ENCODE measurements around the gene CAMK1D.
"Not testable (repeated sequence)": the region's sequence is repeated elsewhere in the genome, so short reads cannot be mapped to it uniquely, and the experiment has no call there.

CAMK1D gene

GRCh38 chr10:12518024-12518423 lies 168.7 kb downstream of the CAMK1D start:
- DNase-seq (ENCODE audit: low read depth in 2 of 2), result no peak

- DNase-seq (ENCODE audit: low read depth in 2 of 2), result no peak
These were observed 172.1 kb downstream of the CAMK1D start for GRCh38 chr10:12521423-12521822.

GRCh38 chr10:12526311-12526710 lies 177.0 kb downstream of the CAMK1D start:
- no peak for DNase-seq (ENCODE audit: low read depth in 2 of 2)

GRCh38 chr10:12529976-12530375 lies 180.6 kb downstream of the CAMK1D start:
- DNase-seq (ENCODE audit: low read depth in 2 of 2), result no peak

- DNase-seq (ENCODE audit: low read depth in 2 of 2), result no peak
These were observed 182.2 kb downstream of the CAMK1D start for GRCh38 chr10:12531305-12532220.

GRCh38 chr10:12533151-12533550 lies 183.8 kb downstream of the CAMK1D start:
- no peak for DNase-seq (ENCODE audit: low read depth in 2 of 2)

GRCh38 chr10:12533723-12534122 lies 184.4 kb downstream of the CAMK1D start:
- DNase-seq (ENCODE audit: low read depth in 2 of 2), result no peak

GRCh38 chr10:12534824-12535223 lies 185.5 kb downstream of the CAMK1D start:
- DNase-seq (ENCODE audit: low read depth in 2 of 2), result no peak

- DNase-seq (ENCODE audit: low read depth in 2 of 2), result no peak
These were observed 186.3 kb downstream of the CAMK1D start for GRCh38 chr10:12535656-12536055.

- DNase-seq (ENCODE audit: low read depth in 2 of 2), result no peak
These were observed 189.2 kb downstream of the CAMK1D start for GRCh38 chr10:12538491-12538995.

GRCh38 chr10:12539350-12540164 lies 190.2 kb downstream of the CAMK1D start:
- DNase-seq (ENCODE audit: low read depth in 2 of 2), result no peak

- DNase-seq (ENCODE audit: low read depth in 2 of 2), result peak; percentile 24 to 25
These were observed 191.0 kb downstream of the CAMK1D start for GRCh38 chr10:12540341-12540781.

GRCh38 chr10:12541446-12542067 lies 192.2 kb downstream of the CAMK1D start:
- no peak for DNase-seq (ENCODE audit: low read depth in 2 of 2)

- no peak for DNase-seq (ENCODE audit: low read depth in 2 of 2)
These were observed 192.9 kb downstream of the CAMK1D start for GRCh38 chr10:12542133-12542670.

- DNase-seq (ENCODE audit: low read depth in 2 of 2), result no peak
These were observed 194.2 kb downstream of the CAMK1D start for GRCh38 chr10:12543589-12543988.

GRCh38 chr10:12546160-12546802 lies 196.9 kb downstream of the CAMK1D start:
- DNase-seq (ENCODE audit: low read depth in 2 of 2), result not testable (repeated sequence)

GRCh38 chr10:12547301-12547771 lies 198.0 kb downstream of the CAMK1D start:
- no peak for DNase-seq (ENCODE audit: low read depth in 2 of 2)

GRCh38 chr10:12549297-12549696 lies 199.9 kb downstream of the CAMK1D start:
- DNase-seq (ENCODE audit: low read depth in 2 of 2), result no peak

- no peak for DNase-seq (ENCODE audit: low read depth in 2 of 2)
These were observed 201.6 kb downstream of the CAMK1D start for GRCh38 chr10:12550994-12551393.

- no peak for DNase-seq (ENCODE audit: low read depth in 2 of 2)
These were observed 206.7 kb downstream of the CAMK1D start for GRCh38 chr10:12556039-12556438.

GRCh38 chr10:12559578-12560178 lies 210.3 kb downstream of the CAMK1D start:
- no peak for DNase-seq (ENCODE audit: low read depth in 2 of 2)
